HG03575 (cell line): ENCODE data around the gene METTL9.
"Not testable (repeated sequence)": the region's sequence is repeated elsewhere in the genome, so short reads cannot be mapped to it uniquely, and the experiment has no call there.

Source experiments
- ATAC-seq: cut with Tn5 transposase; IDR thresholded peaks from one replicate; pipeline ENCODE4 v1.9.1; 2021; ENCODE audit not compliant: unreplicated experiment, insufficient number of reproducible peaks, low FRiP score; ENCODE audit errors: extremely low read depth

Gene METTL9

GRCh38 chr16:21628772-21629171 is 29.4 kb downstream of the METTL9 start:
- no peak for ATAC-seq

GRCh38 chr16:21629616-21630539 is 30.5 kb downstream of the METTL9 start:
- not testable (repeated sequence) for ATAC-seq

GRCh38 chr16:21630866-21631265 is 31.5 kb downstream of the METTL9 start:
- ATAC-seq, result not testable (repeated sequence)

GRCh38 chr16:21631376-21631775 is 32.0 kb downstream of the METTL9 start:
- ATAC-seq, result not testable (repeated sequence)

GRCh38 chr16:21631951-21632575 is 32.7 kb downstream of the METTL9 start:
- ATAC-seq, result not testable (repeated sequence)

- no peak for ATAC-seq
These were observed 34.8 kb downstream of the METTL9 start for GRCh38 chr16:21634216-21634615.

- ATAC-seq, result not testable (repeated sequence)
These were observed 36.3 kb downstream of the METTL9 start for GRCh38 chr16:21635694-21636093.

- no peak for ATAC-seq
These were observed 37.9 kb downstream of the METTL9 start for GRCh38 chr16:21637032-21637968.

- ATAC-seq, result no peak
These were observed 39.2 kb downstream of the METTL9 start for GRCh38 chr16:21638573-21638975.

GRCh38 chr16:21639493-21639892 is 40.1 kb downstream of the METTL9 start:
- no peak for ATAC-seq

- no peak for ATAC-seq
These were observed 42.5 kb downstream of the METTL9 start for GRCh38 chr16:21641916-21642315.

- no peak for ATAC-seq
These were observed 43.5 kb downstream of the METTL9 start for GRCh38 chr16:21642861-21643260.

- no peak for ATAC-seq
These were observed 44.4 kb downstream of the METTL9 start for GRCh38 chr16:21643785-21644184.

- no peak for ATAC-seq
These were observed 45.3 kb downstream of the METTL9 start for GRCh38 chr16:21644674-21645073.

GRCh38 chr16:21645261-21645721 is 45.9 kb downstream of the METTL9 start:
- ATAC-seq, result no peak

- no peak for ATAC-seq
These were observed 46.7 kb downstream of the METTL9 start for GRCh38 chr16:21646091-21646490.

GRCh38 chr16:21646721-21647561 is 47.6 kb downstream of the METTL9 start:
- peak; percentile 56 for ATAC-seq

GRCh38 chr16:21647562-21648164 is 48.3 kb downstream of the METTL9 start:
- ATAC-seq, result no peak
